Glomerular visceral epithelial cell (primary cell): ENCODE measurements around the gene NR2C2AP.

Experiments used
- DNase-seq: peaks from one replicate; pipeline ENCODE4 v3.0.0-alpha.2; 2016; ENCODE audit errors: extremely low spot score

NR2C2AP gene

DNA sequence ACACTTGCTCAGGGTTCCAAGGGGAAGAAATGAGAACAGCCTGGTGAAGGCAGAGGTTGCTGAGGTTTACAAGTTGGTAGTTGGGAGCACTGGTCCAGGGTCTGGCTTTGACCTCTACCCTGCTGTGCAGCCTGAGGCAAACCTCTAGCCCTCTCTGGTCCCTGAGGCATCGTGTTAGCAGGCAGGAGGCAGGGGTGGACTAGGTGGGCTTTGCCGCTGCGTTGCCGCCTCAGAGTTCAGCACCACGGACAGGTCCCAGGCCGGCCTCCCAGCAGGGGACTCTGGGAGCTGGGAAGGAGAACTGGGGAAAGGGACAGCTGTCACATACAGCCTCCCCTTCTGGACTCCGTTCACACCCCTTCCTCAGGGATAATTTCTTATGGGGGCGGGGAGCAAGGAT lies 11.7 kb upstream of the NR2C2AP start:
- DNase-seq: peak; percentile 33

DNA sequence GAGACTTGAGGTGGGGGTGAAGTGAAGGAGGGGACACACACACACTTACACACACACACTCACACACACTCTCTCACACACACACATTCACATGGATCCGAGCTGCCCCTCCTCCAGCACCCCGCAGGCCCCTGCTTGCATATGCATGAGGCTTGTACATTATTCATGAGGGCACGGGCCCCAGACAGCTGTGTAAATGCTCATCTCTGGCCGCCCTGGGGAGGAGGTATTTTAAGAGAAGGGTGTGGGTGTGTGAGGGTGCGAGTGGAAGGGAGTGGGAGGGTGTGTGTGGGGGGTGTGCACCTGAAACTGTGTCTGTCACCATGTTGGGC lies 10.9 kb upstream of the NR2C2AP start:
- DNase-seq: no peak

GRCh38 chr19:19213426-19214158 lies 10.4 kb upstream of the NR2C2AP start:
- DNase-seq: no peak

DNA sequence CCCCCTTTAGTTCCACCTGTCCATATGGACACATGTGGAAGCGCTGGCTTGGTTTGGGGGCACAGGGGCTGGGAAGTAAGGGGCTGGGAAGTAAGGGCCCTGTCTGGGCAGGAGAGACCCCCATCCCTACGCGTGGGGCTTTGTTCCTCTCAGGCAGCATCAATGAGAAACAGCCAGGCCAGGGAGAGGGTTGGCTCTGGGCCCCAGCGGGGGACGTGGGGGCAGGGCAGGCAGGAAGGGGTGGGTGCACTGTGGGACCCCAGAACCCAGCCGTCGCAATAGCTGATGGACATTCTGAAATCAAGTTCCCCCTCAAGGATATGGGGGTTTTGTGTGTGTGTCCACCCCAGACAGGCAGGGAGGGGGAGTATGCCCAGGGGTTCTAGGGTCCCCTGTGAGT lies 9.7 kb upstream of the NR2C2AP start:
- no peak for DNase-seq

DNA sequence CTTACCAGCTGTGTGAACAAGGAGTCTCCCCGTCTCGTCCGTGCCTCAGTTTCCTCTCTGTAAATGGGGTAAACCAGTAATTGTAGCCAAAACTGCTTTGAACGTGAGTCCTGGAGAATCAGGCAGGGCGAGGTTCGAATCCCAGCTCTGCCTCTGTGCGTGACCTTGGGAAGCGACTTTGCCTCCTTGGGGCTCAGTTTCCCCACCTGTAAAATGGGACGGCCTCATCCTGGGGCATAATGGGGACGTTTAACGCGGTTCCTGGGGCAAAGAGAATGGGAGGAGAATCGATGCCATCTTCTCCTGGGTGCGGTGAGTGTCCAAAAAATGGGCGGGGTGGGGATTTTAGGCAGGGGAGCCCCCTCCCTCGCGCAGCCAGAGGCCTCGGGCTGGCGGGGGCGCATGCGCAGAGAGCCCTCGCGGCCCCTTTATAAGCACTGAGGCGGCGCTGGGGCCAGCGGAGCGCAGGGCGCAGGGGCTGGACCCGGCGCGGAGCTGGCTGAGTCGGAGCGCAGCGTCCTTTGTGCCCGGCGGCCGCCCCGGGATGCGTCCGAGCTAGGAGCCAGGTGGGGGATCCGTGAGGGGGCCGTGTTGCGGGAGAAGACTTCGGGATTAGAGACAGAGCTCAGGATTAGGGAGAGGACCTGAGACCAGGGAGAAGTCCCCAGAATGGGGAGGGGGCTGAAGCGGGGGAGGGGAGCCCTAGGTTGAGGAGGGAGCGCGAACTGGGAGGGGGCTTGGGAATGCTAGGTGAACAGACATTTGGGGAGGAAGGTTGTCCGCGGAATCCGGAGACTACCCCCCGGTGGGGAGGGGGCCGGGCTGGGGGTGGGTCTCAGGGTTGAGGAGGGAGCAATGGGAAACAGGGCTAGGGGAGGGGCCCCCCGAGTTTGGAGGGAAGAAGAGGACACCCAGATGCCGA lies 8.5 kb upstream of the NR2C2AP start, which contains the start of gene NCAN:
TSS of gene NCAN (plus strand) at position 460 of the 922 bp plus-strand sequence. CDS start 4,996 bp downstream, outside the sequence.
- DNase-seq: no peak

- DNase-seq: no peak
Measured at GRCh38 chr19:19209372-19209771, 6.2 kb upstream of the NR2C2AP start.

- no peak for DNase-seq
Measured at GRCh38 chr19:19207637-19208572, 4.7 kb upstream of the NR2C2AP start.

- DNase-seq: no peak
Measured at GRCh38 chr19:19206938-19207337, 3.7 kb upstream of the NR2C2AP start.

DNA sequence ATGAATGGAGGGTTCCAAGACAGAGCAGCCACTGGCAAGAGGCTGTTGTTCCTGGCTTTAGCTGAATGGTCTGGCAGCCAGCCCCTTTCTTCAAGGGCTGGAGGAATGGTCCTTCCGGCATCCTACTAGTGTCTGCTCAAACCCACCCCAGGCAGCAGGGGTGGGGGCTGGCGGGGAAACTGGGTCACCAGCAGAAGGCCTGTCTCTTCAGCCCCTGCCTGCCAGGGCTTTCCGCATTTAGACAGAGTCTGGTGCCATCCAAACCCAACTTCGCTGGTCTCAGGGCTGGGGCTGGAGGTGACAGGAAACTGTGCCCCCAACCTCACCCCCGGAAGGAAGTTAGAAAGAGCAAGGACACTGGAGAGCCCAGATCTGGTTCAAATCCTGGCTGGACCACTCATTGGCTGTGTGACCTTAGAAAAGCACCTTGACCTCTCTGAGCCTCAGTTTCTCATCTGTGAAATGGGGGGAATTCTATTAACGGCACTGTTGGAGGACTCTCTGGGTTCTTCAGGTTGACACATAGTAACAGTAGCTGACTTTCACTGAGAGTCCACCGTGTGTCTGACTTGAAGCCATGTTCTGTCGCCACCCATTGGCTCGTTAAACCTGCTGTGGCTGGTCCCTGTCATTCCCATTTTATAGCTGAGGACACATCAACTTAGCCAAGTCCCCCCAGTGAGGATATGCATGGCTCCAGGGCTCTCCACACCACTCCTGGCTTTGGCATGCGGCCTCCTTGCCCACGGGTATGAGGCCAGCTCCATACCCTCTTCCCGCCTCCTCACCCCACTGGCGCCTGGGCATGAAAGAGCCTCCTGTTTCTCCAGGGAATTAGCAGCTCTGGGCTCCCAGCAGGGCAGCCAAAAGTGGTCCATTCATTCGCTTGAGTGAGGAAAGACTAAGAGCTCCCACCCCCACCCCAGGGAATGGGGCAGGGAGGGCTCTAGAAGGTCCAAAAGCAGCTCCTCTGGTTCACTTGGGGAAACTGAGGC lies 2.5 kb upstream of the NR2C2AP start:
- no peak for DNase-seq

DNA sequence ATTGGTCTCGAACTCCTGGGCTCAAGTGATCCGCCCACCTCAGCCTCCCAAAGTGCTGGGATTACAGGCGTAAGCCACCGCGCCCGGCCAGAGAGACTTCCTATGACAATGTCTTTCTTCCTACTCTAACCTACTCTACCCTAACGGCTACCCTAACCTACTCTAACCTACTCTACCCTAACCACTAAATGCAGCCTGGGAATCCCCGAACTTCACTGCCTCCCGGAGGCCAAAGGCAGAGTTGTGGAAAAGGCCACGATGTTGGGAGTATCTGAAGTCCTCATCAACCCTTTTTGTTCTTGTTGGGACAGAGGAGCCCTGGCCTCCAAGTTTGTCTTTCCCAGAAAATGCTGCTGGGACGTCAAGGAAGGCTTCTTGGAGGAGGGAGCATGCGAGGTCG lies 967 bp upstream of the NR2C2AP start:
- DNase-seq: no peak

GRCh38 chr19:19202707-19203011 lies 555 bp downstream of the NR2C2AP start:
- DNase-seq: no peak

GRCh38 chr19:19201697-19202630 lies 1.2 kb downstream of the NR2C2AP start:
- DNase-seq: no peak

DNA sequence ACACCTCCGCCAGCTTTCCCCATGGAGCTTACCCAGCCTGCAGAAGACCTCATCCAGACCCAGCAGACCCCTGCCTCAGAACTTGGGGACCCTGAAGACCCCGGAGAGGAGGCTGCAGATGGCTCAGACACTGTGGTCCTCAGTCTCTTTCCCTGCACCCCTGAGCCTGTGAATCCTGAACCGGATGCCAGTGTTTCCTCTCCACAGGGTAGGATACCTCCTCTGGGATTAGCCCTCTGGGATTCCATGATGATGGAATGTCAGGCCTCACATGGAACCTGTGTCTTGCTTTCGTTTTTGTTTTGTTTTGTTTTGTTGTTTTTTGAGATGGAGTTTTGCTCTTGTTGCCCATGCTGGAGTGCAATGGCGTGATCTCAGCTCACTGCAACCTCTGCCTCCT lies 9.3 kb downstream of the NR2C2AP start:
- DNase-seq: no peak

DNA sequence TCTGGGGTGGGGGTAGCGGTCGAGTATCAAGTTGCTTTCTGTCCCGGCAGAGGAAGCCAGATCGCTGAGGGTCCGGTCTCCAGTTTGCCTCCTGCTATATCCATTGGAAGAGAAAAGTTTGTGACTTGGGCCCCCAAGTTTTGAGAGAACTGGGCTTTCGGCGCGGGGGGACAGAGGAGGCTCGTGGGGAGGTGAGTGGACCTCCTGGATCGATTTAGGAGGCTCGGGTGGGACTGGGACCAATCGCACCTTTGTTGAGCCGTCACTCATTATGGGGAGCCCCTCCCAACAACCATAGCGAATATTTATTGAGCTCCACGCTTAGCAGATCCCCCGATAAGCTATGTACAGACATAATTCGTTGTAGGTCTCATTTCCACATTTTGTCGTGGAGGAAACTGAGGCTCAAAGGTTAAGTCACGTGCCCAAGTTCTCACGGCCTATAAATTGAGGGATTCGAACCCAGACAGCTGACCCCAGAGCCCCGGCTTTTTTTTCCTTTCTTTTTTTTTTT lies 10.2 kb downstream of the NR2C2AP start:
- no peak for DNase-seq

GRCh38 chr19:19192078-19192882 lies 10.9 kb downstream of the NR2C2AP start, which contains the start of the genes BORCS8 and RFXANK:
BORCS8 (minus strand) TSS chr19:19192152; CDS start chr19:19192117, 35 bp downstream.
RFXANK (plus strand) TSS chr19:19192258; CDS start chr19:19193947, 1,689 bp downstream.
- DNase-seq: peak; percentile 100

DNA sequence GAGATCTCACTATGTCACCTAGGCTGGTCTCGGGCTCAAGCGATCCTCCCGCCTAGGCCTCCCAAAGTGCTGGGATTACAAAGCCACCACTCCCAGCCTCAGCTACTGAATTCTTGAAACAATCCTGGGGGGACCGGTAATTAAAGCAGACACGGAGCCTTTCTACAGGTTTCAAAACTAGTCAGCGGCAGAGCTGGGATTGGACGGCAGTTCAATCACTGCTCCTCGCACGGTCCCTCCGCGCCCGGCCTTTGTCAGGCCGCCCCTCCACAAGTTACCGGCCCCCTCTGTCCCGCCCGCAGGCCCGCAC lies 11.5 kb downstream of the NR2C2AP start:
- DNase-seq: no peak

- DNase-seq: no peak
Measured at GRCh38 chr19:19186742-19187141, 16.5 kb downstream of the NR2C2AP start.
